HG02610 (cell line): ENCODE measurements around the gene IRF7.
"Not testable (repeated sequence)": the region's sequence is repeated elsewhere in the genome, so short reads cannot be mapped to it uniquely, and the experiment has no call there.

Source experiments
- ATAC-seq: cut with Tn5 transposase; IDR thresholded peaks from one replicate; pipeline ENCODE4 v1.9.1; 2021; ENCODE audit warnings: mild to moderate bottlenecking, moderate library complexity; ENCODE audit not compliant: unreplicated experiment

The IRF7 gene

GRCh38 chr11:584287-584686, 31.5 kb downstream of the IRF7 start:
- no peak for ATAC-seq

GRCh38 chr11:581752-582151, 34.0 kb downstream of the IRF7 start:
- ATAC-seq: no peak

GRCh38 chr11:581342-581741, 34.4 kb downstream of the IRF7 start:
- no peak for ATAC-seq

- no peak for ATAC-seq
These were observed 35.7 kb downstream of the IRF7 start for GRCh38 chr11:579830-580601.

GRCh38 chr11:578276-579035, 37.3 kb downstream of the IRF7 start:
- ATAC-seq: no peak

GRCh38 chr11:577611-577894, 38.2 kb downstream of the IRF7 start:
- no peak for ATAC-seq

GRCh38 chr11:576811-577610, 38.7 kb downstream of the IRF7 start:
- no peak for ATAC-seq

GRCh38 chr11:575996-576768, 39.6 kb downstream of the IRF7 start, which contains the start of gene PHRF1:
Gene PHRF1 (plus strand): TSS chr11:576470. CDS start chr11:581513, 5,043 bp downstream.
- peak; percentile 79 for ATAC-seq

GRCh38 chr11:575313-575995, 40.3 kb downstream of the IRF7 start:
- no peak for ATAC-seq

- ATAC-seq: no peak
These were observed 41.0 kb downstream of the IRF7 start for GRCh38 chr11:574632-575312.

GRCh38 chr11:574031-574570, 41.6 kb downstream of the IRF7 start:
- not testable (repeated sequence) for ATAC-seq

- ATAC-seq: no peak
These were observed 42.5 kb downstream of the IRF7 start for GRCh38 chr11:573146-573759.

- no peak for ATAC-seq
These were observed 44.0 kb downstream of the IRF7 start for GRCh38 chr11:571802-572185.

- ATAC-seq: no peak
These were observed 46.4 kb downstream of the IRF7 start for GRCh38 chr11:569158-569885.

- peak; percentile 81 for ATAC-seq
These were observed 47.2 kb downstream of the IRF7 start for GRCh38 chr11:568306-569157.

- no peak for ATAC-seq
These were observed 48.0 kb downstream of the IRF7 start for GRCh38 chr11:567629-568292.
